HL-60 (cell line): ENCODE measurements around the gene SLK.

Experiments used
- DNase-seq, 2 experiments: peaks; one replicate each; pipeline ENCODE4 v3.0.0-alpha.2; 2010 to 2020; ENCODE audit warnings: low read depth in 1 of 2, low spot score in 1 of 2
- H3K27ac ChIP-seq: fragments of 250-450 bp; sonication (Bioruptor Pico); replicated peaks from 2 replicates; pipeline ENCODE4 v1.5.1; 2020; ENCODE audit warnings: mild to moderate bottlenecking, moderate library complexity
- H3K27me3 ChIP-seq: fragments of 250-450 bp; sonication (Bioruptor Pico); 2 replicates; pipeline ENCODE4 v1.5.1; 2021; ENCODE audit warnings: mild to moderate bottlenecking, moderate library complexity; ENCODE audit not compliant: insufficient read depth, poor library complexity, severe bottlenecking
- H3K4me3 ChIP-seq: replicated peaks from 2 replicates; pipeline ENCODE4 v1.5.1; 2011; ENCODE audit warnings: mild to moderate bottlenecking, control low read depth, low read length; ENCODE audit not compliant: insufficient read depth
- GABPA ChIP-seq: IDR thresholded peaks from 2 replicates; pipeline ENCODE4 v1.6.1; 2012; ENCODE audit warnings: low read depth
- POLR2AphosphoS5 ChIP-seq: IDR thresholded peaks from 2 replicates; pipeline ENCODE4 v1.6.1; 2012; ENCODE audit warnings: low read depth
- REST ChIP-seq: IDR thresholded peaks from 2 replicates; pipeline ENCODE4 v1.6.1; 2012; ENCODE audit warnings: low read depth; ENCODE audit not compliant: insufficient replicate concordance
- SPI1 ChIP-seq: IDR thresholded peaks from 2 replicates; pipeline ENCODE4 v1.6.1; 2012; ENCODE audit warnings: low read depth, mild to moderate bottlenecking, borderline replicate concordance
- TF ChIP-seq, protein P1 (sequence below): IDR thresholded peaks from one replicate; pipeline ENCODE4 v1.5.1; 2011; ENCODE audit warnings: low read length, control low read depth, inconsistent platforms; ENCODE audit not compliant: insufficient read depth

The SLK gene

GRCh38 chr10:103942866-103943265, 24.1 kb upstream of the SLK start:
- Histone ChIP-seq H3K27me3 (no peaks in the 10 kb centered on the region), H3K4me3 (no peak overlapping the region), H3K27ac (no peak overlapping the region)
- no peak for DNase-seq
- no peak for TF ChIP-seq REST
- no peak for TF ChIP-seq POLR2AphosphoS5
- TF ChIP-seq GABPA, result no peak
- no peak for TF ChIP-seq SPI1
- TF ChIP-seq, protein P1, sequence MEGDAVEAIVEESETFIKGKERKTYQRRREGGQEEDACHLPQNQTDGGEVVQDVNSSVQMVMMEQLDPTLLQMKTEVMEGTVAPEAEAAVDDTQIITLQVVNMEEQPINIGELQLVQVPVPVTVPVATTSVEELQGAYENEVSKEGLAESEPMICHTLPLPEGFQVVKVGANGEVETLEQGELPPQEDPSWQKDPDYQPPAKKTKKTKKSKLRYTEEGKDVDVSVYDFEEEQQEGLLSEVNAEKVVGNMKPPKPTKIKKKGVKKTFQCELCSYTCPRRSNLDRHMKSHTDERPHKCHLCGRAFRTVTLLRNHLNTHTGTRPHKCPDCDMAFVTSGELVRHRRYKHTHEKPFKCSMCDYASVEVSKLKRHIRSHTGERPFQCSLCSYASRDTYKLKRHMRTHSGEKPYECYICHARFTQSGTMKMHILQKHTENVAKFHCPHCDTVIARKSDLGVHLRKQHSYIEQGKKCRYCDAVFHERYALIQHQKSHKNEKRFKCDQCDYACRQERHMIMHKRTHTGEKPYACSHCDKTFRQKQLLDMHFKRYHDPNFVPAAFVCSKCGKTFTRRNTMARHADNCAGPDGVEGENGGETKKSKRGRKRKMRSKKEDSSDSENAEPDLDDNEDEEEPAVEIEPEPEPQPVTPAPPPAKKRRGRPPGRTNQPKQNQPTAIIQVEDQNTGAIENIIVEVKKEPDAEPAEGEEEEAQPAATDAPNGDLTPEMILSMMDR, result no peak

DNA sequence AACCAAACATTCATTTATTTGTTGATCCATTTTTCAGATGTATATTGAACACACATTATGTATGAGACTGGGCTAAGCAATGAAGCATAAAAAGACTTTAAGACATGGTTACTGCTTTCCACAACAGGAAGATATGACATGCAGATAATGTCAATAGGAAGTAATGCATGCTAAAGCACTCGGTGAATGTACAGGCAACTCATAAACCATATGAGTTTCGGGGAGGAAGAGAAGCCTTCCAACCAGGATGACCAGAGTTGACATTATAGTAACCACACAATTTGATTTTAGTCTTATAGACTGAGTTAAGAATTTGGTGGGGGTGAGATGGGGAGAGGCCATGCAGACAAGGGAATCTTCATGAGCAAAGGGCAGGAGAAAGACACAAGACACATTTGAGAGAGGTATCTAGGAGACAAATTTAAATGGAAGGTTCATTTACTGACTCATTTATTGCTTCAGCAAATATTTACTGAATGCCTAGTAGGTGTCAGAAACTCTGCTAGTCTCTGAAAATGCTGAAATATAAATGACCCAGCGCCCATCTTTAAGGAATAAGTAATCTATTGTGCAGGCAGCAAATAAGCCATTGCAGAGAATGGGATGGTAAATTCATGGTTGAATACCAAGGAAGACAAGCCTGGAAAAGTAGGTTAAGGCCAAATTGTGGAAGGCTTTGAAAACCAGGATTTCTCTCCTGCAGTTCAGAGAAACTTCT, 19.0 kb upstream of the SLK start:
- no peak for DNase-seq
- Histone ChIP-seq H3K27me3 (no peaks in the 10 kb centered on the region), H3K27ac (no peak overlapping the region), H3K4me3 (no peak overlapping the region)
- TF ChIP-seq GABPA, result no peak
- TF ChIP-seq POLR2AphosphoS5, result no peak
- no peak for TF ChIP-seq REST
- no peak for TF ChIP-seq SPI1
- TF ChIP-seq, protein P1, result no peak

GRCh38 chr10:103949728-103950127, 17.2 kb upstream of the SLK start:
- no peaks in the 10 kb centered on the region for H3K27me3 ChIP-seq
- DNase-seq, result no peak
- H3K27ac ChIP-seq, result no peak overlapping the region
- no peak overlapping the region for H3K4me3 ChIP-seq
- TF ChIP-seq SPI1 (no peak), GABPA (no peak), POLR2AphosphoS5 (no peak), REST (no peak)
- TF ChIP-seq, protein P1, result no peak
